GM12891 (cell line): ENCODE measurements around the gene ENG.

Experiments
- PAX5 ChIP-seq: IDR thresholded peaks from 2 replicates; pipeline ENCODE4 v1.6.1; 2011; ENCODE audit warnings: low read length, moderate library complexity, mild to moderate bottlenecking; ENCODE audit not compliant: insufficient read depth, severe bottlenecking
- POLR2A ChIP-seq: IDR thresholded peaks from 2 replicates; pipeline ENCODE4 v1.6.1; 2011; ENCODE audit warnings: low read depth, low read length, control low read depth
- POLR2AphosphoS5 ChIP-seq: IDR thresholded peaks from 2 replicates; pipeline ENCODE4 v1.6.1; 2011; ENCODE audit warnings: low read depth, low read length, control low read depth
- POU2F2 ChIP-seq: IDR thresholded peaks from 2 replicates; pipeline ENCODE4 v1.6.1; 2011; ENCODE audit warnings: low read depth, mild to moderate bottlenecking, control low read depth, low read length, moderate library complexity
- SPI1 ChIP-seq: IDR thresholded peaks from 2 replicates; pipeline ENCODE4 v1.6.1; 2011; ENCODE audit warnings: low read depth, low read length, control low read depth
- TAF1 ChIP-seq: IDR thresholded peaks from 2 replicates; pipeline ENCODE4 v1.6.1; 2011; ENCODE audit warnings: low read depth, low read length, control low read depth

- TF ChIP-seq POLR2A, result no peak
- no peak for TF ChIP-seq POLR2AphosphoS5
- TF ChIP-seq SPI1, result no peak
- TF ChIP-seq TAF1, result no peak
- TF ChIP-seq PAX5, result no peak
- no peak for TF ChIP-seq POU2F2
Observed at GRCh38 chr9:127853312-127854183, 910 bp downstream of the ENG start.
